GM19463 (cell line): ENCODE measurements around the gene RASGRP2.

Source experiments
- ATAC-seq: cut with Tn5 transposase; IDR thresholded peaks from one replicate; pipeline ENCODE4 v1.9.1; 2021; ENCODE audit warnings: mild to moderate bottlenecking, moderate library complexity; ENCODE audit not compliant: unreplicated experiment

Gene RASGRP2

DNA sequence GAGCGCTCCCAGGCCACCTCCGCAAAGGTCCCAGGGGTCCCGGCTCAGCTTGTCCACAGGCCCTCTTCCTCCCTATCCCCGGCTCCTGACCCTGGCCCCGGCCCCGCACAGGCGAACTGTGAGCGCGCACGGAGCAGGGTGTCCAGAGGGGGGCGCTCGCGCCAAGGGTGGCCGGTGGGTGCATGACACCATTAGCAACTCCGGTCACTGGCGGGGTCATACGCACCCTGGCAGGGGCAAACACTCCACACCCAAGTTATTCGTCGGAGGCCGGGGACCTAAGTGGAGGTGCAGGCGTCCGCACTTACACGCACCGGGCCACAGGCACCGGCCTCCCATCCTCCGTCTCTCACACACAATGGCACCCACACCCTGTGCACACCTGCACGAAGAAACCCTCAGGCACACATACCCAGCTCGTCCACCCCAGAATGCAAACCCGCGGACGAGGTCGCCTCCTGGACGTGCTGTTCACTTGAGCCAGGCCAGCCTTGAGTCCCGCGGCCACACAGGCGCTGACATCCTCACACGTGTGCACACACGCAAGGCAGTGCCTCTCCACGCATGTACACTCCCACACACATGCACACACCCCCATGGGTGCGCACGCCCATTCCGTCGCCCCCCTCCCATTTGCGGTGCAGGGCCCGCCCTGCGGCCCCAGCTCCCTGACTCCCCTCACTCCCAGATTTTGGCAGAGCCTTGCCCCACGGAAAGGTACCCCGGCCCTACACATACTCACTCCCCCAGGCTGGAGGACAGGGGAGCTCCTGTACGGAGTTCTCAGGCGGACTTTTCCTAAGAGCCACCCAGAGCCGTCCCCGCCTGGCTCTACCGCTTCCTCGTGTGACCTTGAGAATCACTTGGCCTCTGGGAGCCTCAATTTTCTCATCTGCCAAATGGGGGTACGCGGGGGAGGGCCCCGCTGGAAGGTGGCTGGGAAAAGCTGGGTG, at the start of gene RASGRP2:
TSS of gene RASGRP2 (minus strand) at position 552 of the 953 bp plus-strand sequence. CDS start 1,276 bp downstream, outside the sequence.
- no peak for ATAC-seq

DNA sequence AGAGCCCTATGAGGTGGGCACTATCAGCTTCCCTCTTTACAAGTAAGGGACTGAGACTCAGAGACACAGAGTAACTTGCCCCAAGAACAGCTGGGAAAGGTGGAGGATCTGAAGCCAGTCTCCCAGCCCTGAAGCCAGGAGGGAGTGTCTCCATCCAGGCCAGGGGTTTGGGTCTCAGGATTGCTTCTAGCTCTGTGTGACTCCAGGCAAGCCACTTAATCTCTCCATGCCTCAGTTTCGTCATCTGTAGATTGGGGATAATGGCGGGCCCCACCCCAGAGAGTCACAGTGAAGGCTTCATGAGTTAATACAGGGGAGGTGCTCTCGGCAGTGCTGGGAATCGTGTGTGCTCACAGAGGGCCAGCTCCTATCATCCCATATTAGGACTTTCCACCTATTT, 48.5 kb upstream of the RASGRP2 start:
- no peak for ATAC-seq

GRCh38 chr11:64791781-64792291, 47.9 kb upstream of the RASGRP2 start:
- ATAC-seq, result no peak

GRCh38 chr11:64790205-64791095, 46.5 kb upstream of the RASGRP2 start:
- no peak for ATAC-seq

DNA sequence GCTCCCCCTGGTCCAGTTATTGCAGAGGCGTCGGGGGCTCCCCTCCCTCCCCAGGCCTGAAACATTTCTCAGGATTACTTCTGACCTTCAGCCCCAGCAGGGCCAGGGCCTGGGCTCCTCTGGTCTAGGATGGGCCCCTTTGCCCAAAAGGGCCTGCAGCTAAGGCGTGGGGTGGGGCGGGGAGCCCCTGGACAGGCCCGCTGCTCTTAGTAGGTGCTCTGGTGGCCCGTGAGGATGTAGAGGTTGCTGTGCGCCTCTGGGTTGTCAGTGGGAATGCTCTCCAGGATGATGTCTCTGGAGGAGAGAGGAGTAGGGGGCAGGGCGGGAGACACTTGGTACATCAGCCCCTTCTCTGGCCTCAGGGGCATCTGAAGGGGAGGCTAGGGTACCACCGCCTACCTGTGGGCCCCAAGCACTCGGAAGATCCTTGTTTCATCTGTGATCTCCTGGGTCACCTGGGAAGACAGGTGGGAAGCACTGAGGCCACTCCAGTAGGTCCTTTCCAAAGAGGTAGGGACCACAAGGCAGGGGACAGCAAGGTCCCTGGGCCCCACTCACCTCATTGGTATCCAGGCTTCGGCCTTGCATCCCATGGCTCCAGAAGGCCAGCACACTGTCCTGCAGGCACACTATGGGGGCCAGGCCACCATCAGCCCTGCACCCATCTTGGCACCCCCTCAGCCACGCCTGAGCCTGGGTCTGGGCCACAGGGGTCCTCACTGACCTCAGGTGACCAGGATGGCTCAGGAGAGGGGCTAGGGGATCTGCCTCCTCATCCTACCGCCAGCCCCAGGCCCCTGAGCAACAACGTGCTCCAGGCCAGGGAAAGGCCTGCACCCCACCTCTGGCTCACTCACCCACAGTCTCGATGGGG, 45.6 kb upstream of the RASGRP2 start:
- no peak for ATAC-seq

DNA sequence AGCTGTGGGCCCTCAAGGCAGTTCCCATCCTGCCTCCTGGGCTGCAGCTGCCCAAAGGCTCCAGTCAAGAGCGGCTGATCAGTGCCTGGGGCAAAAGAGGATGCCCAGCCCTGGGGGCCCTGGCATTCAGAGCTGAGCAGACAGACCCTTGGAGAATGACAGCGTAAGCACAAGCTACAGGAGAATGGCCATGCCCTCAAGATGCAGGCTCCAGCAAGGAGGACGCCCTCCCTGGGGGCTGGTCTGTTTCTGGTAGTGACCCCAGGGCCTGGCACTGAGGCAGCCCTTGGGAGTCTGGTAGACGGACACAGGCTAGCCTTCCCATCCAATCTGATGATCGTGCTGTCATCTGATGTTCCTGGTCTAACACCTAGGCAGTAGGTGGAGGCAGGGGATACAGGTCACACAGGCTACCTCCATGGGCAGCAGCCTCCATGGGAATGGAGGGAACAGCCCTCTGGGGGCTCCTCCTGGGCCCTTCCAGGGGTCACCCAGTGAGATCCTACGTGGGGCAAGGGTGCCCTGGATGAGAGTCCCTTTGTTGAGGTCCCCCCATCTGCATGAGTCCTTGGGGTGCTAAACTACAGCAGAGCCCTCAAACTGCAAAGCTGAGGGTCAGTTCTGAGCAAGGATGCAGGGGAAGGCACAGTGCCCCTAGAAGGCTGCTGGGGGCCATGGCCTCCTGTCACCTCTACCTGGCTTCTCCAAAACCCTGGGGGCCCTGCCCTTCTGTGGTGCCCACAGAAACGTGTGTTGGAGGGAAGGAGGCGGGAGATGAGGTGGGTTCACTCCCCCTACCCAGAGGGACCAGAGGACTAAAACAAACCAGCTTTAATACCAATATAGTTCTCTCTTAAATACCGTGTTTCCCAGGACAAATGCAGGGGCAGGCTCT, 44.6 kb upstream of the RASGRP2 start:
- no peak for ATAC-seq

GRCh38 chr11:64787526-64788320, 43.8 kb upstream of the RASGRP2 start:
- ATAC-seq, result no peak

DNA sequence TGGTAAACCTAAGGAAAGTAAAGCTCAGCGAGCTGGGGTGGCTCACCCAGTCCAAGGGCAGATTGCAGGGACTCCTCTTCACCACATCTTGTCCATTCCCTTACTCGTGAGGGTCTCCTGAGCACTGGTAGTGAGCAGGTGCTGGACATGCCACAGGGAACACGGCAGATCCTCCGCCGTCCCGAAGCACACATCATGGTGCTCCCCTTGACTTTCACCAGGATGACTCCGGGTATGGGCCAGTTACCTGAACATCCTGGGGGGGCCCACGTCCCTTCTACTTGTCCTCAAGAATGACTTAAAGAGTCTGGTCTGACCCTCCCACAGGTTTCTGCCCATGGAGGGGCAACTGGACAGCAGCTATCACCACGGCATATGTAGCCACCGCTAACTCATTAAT, 42.4 kb upstream of the RASGRP2 start:
- ATAC-seq, result no peak

GRCh38 chr11:64784813-64785581, 41.1 kb upstream of the RASGRP2 start:
- ATAC-seq, result no peak

GRCh38 chr11:64778473-64779298, 34.7 kb upstream of the RASGRP2 start, which contains the start of gene SF1:
TSS of gene SF1 (minus strand) at chr11:64778542. CDS start at chr11:64778392, 150 bp downstream.
- peak; percentile 83 for ATAC-seq

DNA sequence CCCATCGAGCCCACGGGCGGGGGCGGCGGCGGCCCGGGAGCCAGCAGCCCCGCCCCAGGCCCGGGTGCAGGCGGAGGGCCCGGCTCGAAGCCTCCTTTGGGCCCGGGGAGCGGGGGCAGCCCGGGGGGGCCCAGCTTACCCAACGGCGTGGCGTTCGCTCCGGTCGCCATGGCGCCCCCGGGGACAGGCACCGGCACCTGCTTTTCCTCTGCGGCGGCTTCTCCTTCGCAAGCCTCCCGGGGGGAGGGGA, 34.2 kb upstream of the RASGRP2 start:
- no peak for ATAC-seq

DNA sequence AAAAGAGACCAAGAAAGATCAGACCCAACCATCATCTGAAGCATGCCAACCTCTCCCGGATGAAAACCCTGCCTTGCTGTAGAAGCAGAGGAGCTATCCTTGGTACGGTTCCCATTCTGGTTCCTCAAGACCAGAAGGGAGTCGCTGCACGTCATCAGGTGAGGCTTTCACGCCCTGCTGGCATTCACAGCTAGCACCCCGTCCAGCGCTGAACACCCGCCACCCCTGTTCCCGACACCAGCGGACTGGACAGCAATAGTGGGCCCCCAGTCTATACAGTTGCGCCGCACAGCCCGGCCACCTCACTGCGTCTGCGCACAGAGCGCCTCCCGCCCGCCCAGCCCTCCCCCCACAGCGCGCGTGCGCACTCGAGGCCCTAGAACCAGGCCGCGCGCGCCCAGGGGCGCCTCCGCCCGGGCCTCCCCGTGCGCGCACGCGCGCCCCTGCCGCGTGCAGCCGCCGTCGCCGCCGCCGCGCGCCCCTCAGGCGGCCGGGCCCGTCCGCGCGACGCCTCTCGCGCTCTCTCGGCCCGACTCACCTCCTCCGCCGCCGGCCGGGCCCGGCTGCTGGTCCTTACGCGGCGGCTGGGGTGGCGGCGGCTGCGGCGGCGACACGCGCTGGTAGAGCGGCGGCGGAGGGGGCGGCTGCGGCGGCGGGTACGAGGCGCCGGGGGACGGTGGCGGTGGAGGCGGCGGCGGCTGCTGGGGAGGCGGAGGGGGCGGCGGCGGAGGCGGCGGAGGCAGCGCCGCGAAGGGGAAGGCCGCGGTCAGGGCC, 33.7 kb upstream of the RASGRP2 start:
- peak; percentile 12 for ATAC-seq

DNA sequence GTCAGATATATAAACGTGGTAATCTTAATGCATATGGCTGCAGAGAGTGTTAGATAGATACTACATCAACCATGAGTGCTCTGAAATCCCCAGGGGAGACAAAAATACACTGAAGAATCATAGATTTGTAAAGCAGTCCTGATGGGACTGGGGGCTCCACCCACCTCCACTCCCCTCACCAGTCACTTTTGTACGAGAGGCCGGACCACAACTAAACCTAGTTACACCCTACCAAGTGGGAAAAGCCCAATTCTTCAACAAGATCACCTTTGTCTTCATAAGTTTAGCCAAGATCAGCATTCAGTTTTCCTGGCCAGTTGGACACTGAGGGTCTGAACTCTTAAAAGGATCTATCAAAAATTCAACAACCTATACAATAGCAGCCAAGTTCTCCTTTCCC, 32.9 kb upstream of the RASGRP2 start:
- no peak for ATAC-seq

DNA sequence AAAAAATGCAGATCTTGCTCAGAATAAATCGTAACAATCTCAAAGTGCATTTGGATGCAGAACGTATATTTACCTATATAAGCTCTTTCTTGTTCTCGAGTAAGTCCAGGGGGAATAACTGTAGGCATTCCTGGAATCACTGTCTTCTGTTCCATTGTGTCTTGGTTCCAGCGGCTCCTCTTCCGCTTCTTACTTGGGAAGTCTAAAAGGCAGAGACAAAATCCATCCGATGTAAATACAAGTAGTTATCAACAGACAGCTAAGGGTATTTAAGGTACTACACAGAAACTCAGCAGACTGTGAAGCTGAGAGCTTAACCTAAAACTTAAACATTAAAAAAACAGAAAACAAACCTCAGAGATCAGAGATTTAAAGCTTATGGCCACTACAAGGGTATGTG, 32.5 kb upstream of the RASGRP2 start:
- ATAC-seq, result no peak

DNA sequence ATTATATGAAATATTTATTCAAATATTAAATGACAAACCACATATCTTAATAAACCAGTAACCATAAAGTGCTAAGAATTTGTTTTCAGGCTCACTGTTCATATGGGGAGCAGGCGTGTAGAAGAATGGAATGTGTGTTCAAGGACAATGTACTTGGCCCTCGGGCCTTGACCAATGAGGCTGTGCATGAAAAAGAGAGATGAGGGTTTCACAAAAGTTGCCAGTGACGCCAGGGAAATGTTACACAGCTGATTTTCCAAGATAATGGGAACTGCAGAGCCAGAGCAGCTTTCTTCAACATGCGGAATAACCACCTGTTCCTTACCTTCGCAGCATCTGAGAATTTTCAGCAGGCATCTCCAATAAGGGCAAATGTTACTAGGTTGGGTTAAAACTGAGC, 30.2 kb upstream of the RASGRP2 start:
- no peak for ATAC-seq

DNA sequence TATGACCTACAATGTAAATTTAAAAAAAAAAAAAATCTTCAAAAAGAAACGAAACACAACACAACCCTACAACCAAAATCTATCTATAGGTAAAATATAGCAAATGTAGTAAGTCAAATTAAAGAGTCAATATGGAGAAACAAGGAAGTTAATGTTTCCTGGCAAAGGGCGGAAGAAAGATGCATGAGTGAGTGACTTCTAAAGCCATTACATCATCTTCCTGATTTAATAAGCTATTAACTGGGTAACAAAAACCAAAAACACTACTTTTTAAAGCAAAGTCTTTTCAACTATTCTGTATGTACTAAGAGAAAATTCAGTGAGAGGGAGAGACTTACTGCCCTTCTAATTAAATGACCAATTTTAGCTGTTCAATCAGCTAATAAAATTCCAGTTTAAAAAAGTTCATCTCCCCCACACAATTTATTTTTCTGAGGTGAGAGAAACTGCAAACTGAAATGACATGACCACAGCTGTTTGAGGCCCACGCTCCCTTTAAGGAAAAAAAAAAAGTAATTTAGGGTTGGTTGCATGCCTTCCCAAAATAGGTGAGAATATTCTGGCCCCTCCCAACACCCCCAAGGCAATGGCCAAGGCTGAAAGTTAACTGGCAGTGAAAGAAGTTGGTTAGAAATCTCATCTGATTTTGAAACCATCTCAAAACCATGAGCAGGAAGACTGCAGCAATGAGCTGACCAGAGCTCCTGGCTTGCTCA, 28.5 kb upstream of the RASGRP2 start:
- no peak for ATAC-seq
